Daoy (cell line): ENCODE results near the gene IL18R1. TPM values are rescaled to one million over a fixed set of nuclear protein-coding genes. Genes with fewer than 3 reads are reported as not detected.

Experiments used
- DNase-seq: peaks from one replicate; pipeline ENCODE4 v3.0.0-alpha.2; 2015; ENCODE audit warnings: low read depth
- total RNA-seq: library from RNA; depleted of rRNA; stranded (reverse); fragments of >200 nt; shearing (Covaris generic); gene quantifications from 2 replicates; pipeline ENCODE4 v1.2.3, GENCODE V29; 2014; rRNA removed

The IL18R1 gene
- total RNA-seq, 1 experiment from 2014 or later = 7.0 TPM

DNA sequence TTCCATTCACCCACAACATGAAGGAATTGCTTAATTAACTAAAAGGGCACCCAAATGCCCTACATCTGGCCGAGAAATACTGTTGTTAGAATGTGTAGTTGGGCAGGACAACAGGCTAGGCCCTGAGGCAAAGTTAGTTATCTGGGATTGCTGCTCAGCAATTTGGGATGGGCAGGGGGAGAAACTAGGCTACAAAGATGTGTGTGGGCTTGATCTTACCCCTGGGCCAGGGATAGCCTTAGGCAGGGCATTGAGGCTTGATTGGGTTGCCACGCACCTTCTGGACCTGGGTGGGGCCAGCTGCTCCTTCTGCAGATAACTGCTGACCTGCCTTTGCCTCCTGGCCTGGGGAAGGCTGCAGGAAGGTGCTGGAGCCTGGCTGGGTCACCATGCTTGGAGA lies 76.8 kb downstream of the IL18R1 start:
- DNase-seq = no peak

DNA sequence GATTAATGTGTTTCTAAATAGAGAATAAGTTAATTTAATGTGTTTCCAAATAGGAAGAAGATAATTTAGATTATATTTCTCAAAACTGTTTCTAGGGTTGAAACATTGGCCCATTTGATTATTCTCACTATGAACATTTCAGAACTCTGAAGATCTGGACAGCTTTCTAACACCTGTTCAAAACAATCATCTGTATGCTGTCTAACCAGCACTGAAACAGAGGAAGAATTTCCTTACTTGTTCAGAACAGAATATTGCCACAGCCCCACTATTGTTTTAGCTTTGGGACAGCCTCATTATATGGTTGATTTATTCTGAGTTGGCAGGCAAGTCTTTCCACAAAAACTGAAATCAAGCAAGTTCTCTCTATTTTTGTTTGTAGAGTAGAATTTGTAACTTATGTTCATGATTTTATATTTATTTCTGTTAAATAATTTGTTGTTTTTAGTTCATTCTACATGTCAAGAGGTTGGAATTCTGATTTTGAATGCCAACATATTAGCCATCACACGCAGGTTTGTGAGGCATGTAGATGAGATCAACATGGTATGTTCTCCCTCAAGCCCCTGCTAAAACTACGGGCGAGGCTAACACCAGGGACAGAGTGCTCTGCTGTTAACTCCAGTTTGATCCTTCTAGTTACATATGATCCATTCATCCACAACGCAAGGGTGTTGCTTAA lies 78.5 kb downstream of the IL18R1 start:
- DNase-seq = no peak

DNA sequence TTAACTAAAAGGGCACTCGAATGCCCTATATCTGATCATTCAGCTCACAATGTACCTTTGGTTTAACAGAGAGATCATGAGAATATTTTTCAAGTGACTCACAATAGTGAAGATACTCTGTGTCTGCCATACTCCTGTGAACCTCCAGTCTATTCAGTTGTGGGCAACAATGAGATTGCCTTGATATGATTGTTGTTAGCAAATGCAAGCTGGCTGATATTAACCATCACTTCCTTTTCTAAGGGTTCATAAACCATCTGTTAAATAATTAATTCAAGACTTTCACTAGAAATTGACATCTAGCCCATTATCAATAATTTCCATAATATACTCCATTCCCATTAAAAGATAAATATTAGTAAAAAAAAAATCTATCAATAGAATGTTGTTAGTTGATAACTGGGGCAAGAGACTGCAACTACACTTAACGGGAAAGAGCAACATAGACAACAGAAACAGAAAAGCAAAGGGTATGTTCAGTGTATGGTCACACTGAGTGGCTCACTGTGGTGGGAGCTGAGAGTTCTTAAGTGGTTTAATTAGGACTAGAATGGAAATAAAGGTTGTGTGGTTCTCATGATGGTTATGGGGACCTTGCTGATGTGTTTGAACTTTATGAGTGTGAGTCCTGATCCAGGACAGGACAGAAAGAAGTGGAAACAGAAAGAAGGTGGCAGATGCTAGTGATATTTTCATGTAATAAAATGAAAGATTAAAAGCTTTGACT lies 79.2 kb downstream of the IL18R1 start:
- DNase-seq = no peak

DNA sequence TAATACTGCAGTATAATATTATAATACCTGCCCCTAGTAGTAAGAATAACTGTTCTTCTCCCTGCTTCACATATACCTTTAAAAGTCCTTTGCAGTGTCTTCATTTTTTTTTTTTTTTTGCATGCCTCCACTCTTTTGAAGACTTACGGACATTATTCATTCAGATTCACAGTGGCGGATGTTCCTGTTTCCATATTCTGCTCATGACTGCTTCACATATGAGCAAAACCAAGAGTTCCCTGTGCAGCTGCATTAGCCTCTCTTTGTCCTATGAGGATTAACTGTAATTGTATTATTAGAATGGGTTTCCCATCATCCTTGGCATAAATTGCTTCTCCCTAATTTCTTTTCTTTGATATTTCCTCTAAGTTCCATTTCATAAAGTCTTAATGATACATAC lies 80.1 kb downstream of the IL18R1 start:
- DNase-seq = no peak

DNA sequence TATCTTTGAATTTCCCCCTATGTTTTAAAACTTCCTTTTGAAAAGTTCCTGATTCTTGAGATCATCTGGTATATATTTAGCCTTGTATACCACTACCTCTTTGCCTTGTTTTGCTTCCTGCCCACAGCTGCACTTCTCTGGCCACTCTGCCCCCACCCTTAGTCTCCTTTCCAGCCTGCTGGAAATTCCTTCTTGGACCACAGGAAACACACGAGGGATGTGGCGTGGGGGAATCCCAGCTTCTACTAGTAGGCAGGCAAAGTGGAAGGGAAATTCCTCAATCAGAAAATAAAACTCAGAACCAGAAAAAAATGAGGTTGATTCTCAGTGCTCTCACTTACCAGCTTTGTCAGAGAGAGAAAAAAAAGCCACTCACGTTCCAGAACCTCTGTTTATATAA lies 80.7 kb downstream of the IL18R1 start:
- DNase-seq = peak; percentile 50

DNA sequence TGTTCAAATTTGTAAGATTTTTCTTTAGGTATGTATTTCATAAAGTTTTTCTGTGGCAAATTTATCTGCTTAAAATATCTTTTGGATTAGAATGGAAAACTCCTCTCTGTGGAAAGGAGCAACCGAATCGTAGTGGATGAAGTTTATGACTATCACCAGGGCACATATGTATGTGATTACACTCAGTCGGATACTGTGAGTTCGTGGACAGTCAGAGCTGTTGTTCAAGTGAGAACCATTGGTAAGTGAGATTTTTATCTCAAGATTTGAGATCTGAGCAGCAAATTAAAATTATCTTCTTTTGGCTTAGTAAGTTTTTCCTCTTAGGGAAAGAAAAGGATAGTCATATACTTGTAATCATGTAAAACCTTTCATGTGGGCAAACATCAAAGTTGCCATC lies 81.5 kb downstream of the IL18R1 start:
- DNase-seq = no peak

DNA sequence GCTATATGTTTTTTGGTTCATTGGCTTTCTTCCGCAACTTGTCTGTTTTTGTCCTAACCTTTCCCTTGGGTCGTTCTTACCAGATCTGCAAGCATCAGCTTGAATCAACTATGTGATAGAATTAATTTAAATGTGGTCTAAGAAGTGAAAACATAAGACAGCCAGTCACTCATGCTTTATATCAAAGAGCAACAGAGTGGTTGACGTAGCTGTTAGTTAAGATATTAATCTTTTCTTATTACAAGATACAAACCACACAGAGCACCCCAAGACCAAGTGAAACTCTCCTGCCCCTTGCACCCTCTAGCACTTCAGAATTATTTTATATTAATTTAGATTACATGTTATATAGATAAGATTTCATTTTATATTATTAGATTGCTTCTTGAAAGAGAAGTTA lies 82.5 kb downstream of the IL18R1 start:
- DNase-seq = no peak

DNA sequence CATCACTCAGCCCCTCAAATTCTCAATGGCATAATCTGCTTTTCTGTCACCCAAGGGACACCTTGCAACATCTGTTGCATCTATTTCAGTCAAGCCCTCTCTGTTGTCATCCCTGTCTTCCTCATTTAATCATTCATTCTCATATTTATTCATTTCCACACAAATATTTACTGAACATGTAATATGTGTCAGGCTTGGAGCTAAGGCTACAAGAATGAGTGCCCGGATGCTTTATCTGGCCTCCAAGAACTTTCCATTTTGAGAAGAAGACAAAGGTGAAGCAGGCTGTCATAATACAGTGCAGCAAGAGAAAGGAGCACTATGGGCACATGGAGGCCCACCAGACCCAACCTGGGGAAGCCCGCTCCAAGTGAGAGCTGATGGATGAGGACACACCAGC lies 83.0 kb downstream of the IL18R1 start:
- DNase-seq = no peak

DNA sequence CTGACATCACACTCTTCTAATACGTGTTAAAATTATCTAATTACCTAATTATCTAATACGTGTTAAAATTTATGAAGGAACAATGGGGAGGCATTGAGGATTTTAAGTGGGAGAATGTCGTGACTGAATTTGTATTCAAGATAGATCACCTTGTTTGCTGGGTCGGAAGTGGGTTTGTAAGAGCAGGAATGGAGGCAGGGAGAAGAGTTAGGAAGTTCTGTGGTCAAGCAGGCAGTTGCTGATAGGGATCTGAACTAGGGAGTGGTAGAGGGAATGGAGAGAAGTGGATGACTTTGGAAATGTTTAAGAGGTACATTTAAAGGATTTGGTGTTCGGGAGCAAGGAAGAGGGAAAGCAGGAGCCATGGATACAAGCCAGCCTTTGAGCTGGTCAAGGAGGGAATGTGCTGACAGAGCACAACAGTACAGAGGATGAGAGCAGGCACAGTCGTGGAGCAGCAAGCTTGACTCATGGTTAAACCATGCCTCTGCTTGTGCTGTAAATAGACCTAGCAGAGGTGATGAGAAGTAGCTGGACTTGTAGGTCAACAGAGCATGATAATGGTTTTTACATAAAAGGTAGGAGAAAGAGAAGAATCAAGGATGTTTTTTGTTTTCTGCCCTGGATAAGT lies 83.6 kb downstream of the IL18R1 start:
- peak; percentile 49 for DNase-seq

DNA sequence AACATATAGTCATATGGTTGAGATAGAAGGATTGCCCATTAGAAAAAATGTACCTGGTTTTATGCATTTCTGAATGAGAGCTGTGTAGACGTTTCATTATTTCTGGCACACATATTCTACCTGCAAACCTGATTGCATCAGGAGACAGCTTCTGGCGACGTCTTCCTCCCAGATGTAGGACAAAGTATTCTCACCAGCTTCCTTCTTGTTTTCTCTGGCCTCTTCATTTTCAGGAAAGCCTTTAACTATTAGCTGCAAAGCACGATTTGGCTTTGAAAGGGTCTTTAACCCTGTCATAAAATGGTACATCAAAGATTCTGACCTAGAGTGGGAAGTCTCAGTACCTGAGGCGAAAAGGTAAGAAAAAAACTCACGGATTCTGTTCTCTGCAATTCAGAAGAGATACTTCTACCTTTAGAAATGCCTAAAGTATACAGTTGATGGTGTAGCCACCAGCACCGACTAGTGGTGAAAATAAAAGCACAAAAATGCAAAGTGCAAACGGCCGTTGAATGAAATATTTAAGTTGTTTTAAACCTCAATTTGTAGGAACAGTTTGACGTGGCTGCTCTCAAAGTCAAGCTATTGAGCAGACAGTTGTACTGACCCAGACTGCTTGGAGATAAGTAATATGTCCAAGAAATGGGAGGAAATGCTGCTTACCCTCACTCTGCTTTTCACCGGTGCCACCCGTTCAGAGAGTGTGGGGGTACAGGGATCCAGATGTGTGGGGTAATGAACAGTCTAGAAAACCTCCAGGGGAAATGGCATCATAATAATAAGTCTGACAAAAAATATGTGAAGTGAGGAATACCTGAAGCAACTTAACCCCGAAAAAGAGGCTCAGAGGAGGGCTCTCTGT lies 87.6 kb downstream of the IL18R1 start:
- peak; percentile 16 for DNase-seq

DNA sequence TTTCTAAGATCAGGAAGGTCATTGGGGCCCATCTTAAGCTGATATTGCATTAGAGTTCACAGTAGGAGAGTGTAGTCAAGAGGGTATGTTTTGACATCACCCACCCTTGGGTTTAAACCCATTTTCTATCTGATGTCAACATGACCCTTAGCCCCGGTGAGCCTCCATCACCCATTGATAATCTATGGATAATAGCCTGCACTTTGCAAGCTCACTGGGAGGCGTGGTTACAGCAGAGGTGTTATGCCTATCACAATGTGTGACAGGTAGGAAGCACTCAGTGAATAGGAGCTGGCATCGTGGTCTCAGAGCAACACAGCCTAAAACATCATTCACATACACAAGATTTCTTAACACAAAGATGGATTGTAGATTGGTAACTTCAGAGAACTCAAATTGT lies 88.6 kb downstream of the IL18R1 start:
- DNase-seq = no peak

DNA sequence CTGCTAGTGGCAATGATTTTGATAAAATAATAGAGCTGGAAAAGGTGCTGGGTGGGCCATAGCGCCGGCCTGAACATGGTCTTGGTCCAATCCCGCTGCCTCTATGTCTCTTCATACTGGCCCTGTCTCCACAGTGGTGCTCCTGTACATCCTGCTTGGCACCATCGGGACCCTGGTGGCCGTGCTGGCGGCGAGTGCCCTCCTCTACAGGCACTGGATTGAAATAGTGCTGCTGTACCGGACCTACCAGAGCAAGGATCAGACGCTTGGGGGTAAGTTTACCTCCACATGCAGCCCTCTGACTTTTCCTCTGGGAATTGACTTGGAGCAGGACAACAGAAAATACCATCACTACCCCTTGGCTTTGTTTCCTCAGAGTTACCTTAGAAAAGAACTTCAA lies 91.3 kb downstream of the IL18R1 start:
- DNase-seq = no peak

Other genes with a start within 250 kb of the IL18R1 start
- gene IL1R1, start 213.1 kb upstream of the IL18R1 start, total RNA-seq = 1.1 and 3.2 TPM in 2 replicates
- not detected in 2 replicates for gene IL1RL2, start 168.8 kb upstream of the IL18R1 start, total RNA-seq
- gene IL1RL1, start 44.2 kb upstream of the IL18R1 start, total RNA-seq = not detected in 2 replicates
- 0.12 TPM in 1 of 2 replicates, not detected in the other for gene IL18RAP, start 67.4 kb downstream of the IL18R1 start, total RNA-seq
- gene SLC9A4, start 117.4 kb downstream of the IL18R1 start, total RNA-seq = not detected in 2 replicates